Neural progenitor cell (in vitro differentiated cells): ENCODE data around the gene KCNK10.

ENCODE experiments used
- CTCF ChIP-seq: fragments of 200-600 bp; sonication (generic); IDR thresholded peaks from 2 replicates; pipeline ENCODE4 v1.5.1; 2017; ENCODE audit warnings: antibody characterized with exemption, mild to moderate bottlenecking
- EZH2phosphoT487 ChIP-seq: fragments of 200-600 bp; sonication (generic); IDR thresholded peaks from 2 replicates; pipeline ENCODE4 v1.6.1; 2017; ENCODE audit warnings: antibody characterized with exemption

- TF ChIP-seq CTCF, result no peak
- no peak for TF ChIP-seq EZH2phosphoT487
Observed at GRCh38 chr14:88348546-88348945, 25.5 kb upstream of the KCNK10 start.
